HCT116 (cell line): ENCODE results near the gene IGFN1. TPM values are rescaled to one million over a fixed set of nuclear protein-coding genes. Genes with fewer than 3 reads are reported as not detected.

ENCODE experiments used
- ATAC-seq: fragments of 200-7000 bp; cut with Tn5 transposase; 2 replicates; pipeline ENCODE4 v1.9.1; 2020; ENCODE audit warnings: mild to moderate bottlenecking, moderate library complexity
- BruUV-seq: library from RNA; stranded (reverse); fragments of 400-500 nt; replicated peaks from 2 replicates; lab custom pipeline; 2021; lab: Mats Ljungman, UMichigan
- CTCF ChIA-PET: fragments of 300-600 bp; sonication (Branson Sonifier 250); formaldehyde crosslinking; loops from one replicate; lab custom pipeline; 2021; ENCODE audit warnings: antibody characterized with exemption; lab: Charles Lee
- POLR2A ChIA-PET: fragments of 300-600, 350-600 bp; sonication (Branson Sonifier 250); formaldehyde crosslinking; loops from one replicate; lab custom pipeline; 2021; ENCODE audit warnings: antibody characterized with exemption; lab: Charles Lee
- RAD21 ChIA-PET, 2 experiments: fragments of 300-600 bp; sonication (Branson Sonifier 250); formaldehyde crosslinking; loops; one replicate each; lab custom pipeline; 2023; ENCODE audit warnings: low total read pairs in 2 of 2; ENCODE audit not compliant: uncharacterized antibody in 2 of 2, unreplicated experiment in 2 of 2, low non-redundant PET in 1 of 2; lab: Charles Lee
- DNase-seq: peaks from one replicate; pipeline ENCODE4 v3.0.0-alpha.2; 2010; ENCODE audit warnings: low read depth, low spot score
- H2AFZ ChIP-seq: fragments of 200-600 bp; shearing (Covaris generic), sonication (generic); 2 replicates; pipeline ENCODE4 v1.6.1; 2017; ENCODE audit warnings: low read depth, mixed run types, mixed read lengths, antibody characterized with exemption, low read length; ENCODE audit not compliant: poor library complexity, severe bottlenecking
- H3K27ac ChIP-seq: 2 replicates; pipeline ENCODE4 v1.5.1; 2012; ENCODE audit warnings: low read depth, low read length
- H3K27me3 ChIP-seq: fragments of 200-600 bp; sonication (generic); 2 replicates; pipeline ENCODE4 v1.6.1; 2016; ENCODE audit warnings: mixed run types, low read length, mixed read lengths; ENCODE audit not compliant: insufficient read depth
- H3K36me3 ChIP-seq, 2 experiments: fragments of 200-500 bp in 1 of 2; fragments of 200-600 bp in 1 of 2; sonication (Bioruptor generic) in 1 of 2; sonication (generic) in 1 of 2; 2 replicates each; pipeline versions ENCODE4 v1.5.1 to v1.6.1; 2014 to 2016; ENCODE audit warnings: low read length in 2 of 2, inconsistent platforms in 1 of 2, mixed read lengths in 1 of 2, mixed run types in 1 of 2; ENCODE audit not compliant: insufficient read depth in 2 of 2, control insufficient read depth in 1 of 2
- H3K4me1 ChIP-seq, 2 experiments: fragments of 200-600 bp in 1 of 2; sonication (generic) in 1 of 2; 2 replicates each; pipeline versions ENCODE4 v1.5.1 to v1.6.1; 2012 to 2017; ENCODE audit warnings: low read length in 2 of 2, inconsistent platforms in 1 of 2, mild to moderate bottlenecking in 1 of 2, mixed read lengths in 1 of 2, mixed run types in 1 of 2, moderate library complexity in 1 of 2; ENCODE audit not compliant: insufficient read depth in 2 of 2, control insufficient read depth in 1 of 2
- H3K4me2 ChIP-seq: fragments of 200-600 bp; sonication (generic); 2 replicates; pipeline ENCODE4 v1.6.1; 2017; ENCODE audit warnings: mixed run types, low read length, mixed read lengths
- H3K4me3 ChIP-seq, 2 experiments: fragments of 200-600 bp in 1 of 2; sonication (generic) in 1 of 2; replicated peaks in 1 of 2; 2 replicates each; pipeline ENCODE4 v1.5.1; 2011 to 2016; ENCODE audit warnings: low read length in 2 of 2, control low read depth in 1 of 2, low read depth in 1 of 2, mild to moderate bottlenecking in 1 of 2, mixed read lengths in 1 of 2, mixed run types in 1 of 2
- H3K79me2 ChIP-seq: fragments of 200-600 bp; sonication (generic); 2 replicates; pipeline ENCODE4 v1.6.1; 2017; ENCODE audit warnings: mild to moderate bottlenecking, mixed run types, low read length, moderate library complexity, mixed read lengths; ENCODE audit not compliant: insufficient read depth
- H3K9ac ChIP-seq: fragments of 200-600 bp; sonication (generic); 2 replicates; pipeline ENCODE4 v1.6.1; 2016; ENCODE audit warnings: low read length, mixed read lengths
- H3K9me2 ChIP-seq: fragments of 200-600 bp; sonication (generic), shearing (Covaris generic); 2 replicates; pipeline ENCODE4 v1.6.1; 2017; ENCODE audit warnings: mixed run types, mild to moderate bottlenecking, moderate library complexity; ENCODE audit not compliant: insufficient read depth
- H3K9me3 ChIP-seq, 2 experiments: fragments of 200-500 bp in 1 of 2; fragments of 200-600 bp in 1 of 2; sonication (Bioruptor generic) in 1 of 2; sonication (generic) in 1 of 2; 2 replicates each; pipeline ENCODE4 v1.6.1; 2014 to 2017; ENCODE audit warnings: low read length in 2 of 2, mixed read lengths in 2 of 2, inconsistent platforms in 1 of 2, low read depth in 1 of 2, mild to moderate bottlenecking in 1 of 2, mixed run types in 1 of 2, moderate library complexity in 1 of 2; ENCODE audit not compliant: control insufficient read depth in 1 of 2, insufficient read depth in 1 of 2
- H4K20me1 ChIP-seq: fragments of 200-600 bp; sonication (generic), shearing (Covaris generic); 2 replicates; pipeline ENCODE4 v1.6.1; 2017; ENCODE audit warnings: mixed run types, mild to moderate bottlenecking, moderate library complexity; ENCODE audit not compliant: insufficient read depth
- EGR1 ChIP-seq: IDR thresholded peaks from 2 replicates; pipeline ENCODE4 v1.6.1; 2012; ENCODE audit warnings: low read depth
- ELF1 ChIP-seq: IDR thresholded peaks from 2 replicates; pipeline ENCODE4 v1.6.1; 2012; ENCODE audit warnings: low read depth, borderline replicate concordance
- EZH2phosphoT487 ChIP-seq: fragments of 200-600 bp; IDR thresholded peaks from 2 replicates; pipeline ENCODE4 v1.6.1; 2018; ENCODE audit warnings: antibody characterized with exemption, borderline replicate concordance
- FOSL1 ChIP-seq: IDR thresholded peaks from 2 replicates; pipeline ENCODE4 v1.6.1; 2012; ENCODE audit warnings: low read depth
- JUND ChIP-seq: IDR thresholded peaks from 2 replicates; pipeline ENCODE4 v1.6.1; 2012
- POLR2AphosphoS5 ChIP-seq: IDR thresholded peaks from 2 replicates; pipeline ENCODE4 v1.6.1; 2011; ENCODE audit warnings: mild to moderate bottlenecking, low read depth, low read length, moderate library complexity
- RAD21 ChIP-seq: IDR thresholded peaks from 2 replicates; pipeline ENCODE4 v1.6.1; 2012; ENCODE audit warnings: low read depth, mild to moderate bottlenecking
- SIN3A ChIP-seq: IDR thresholded peaks from 2 replicates; pipeline ENCODE4 v1.6.1; 2012; ENCODE audit warnings: low read depth
- SP1 ChIP-seq: IDR thresholded peaks from 2 replicates; pipeline ENCODE4 v1.6.1; 2012; ENCODE audit warnings: low read depth
- SRF ChIP-seq: IDR thresholded peaks from 2 replicates; pipeline ENCODE4 v1.6.1; 2012; ENCODE audit warnings: low read depth
- TCF7L2 ChIP-seq: IDR thresholded peaks from 2 replicates; pipeline ENCODE4 v1.7.0; 2011; ENCODE audit warnings: borderline replicate concordance, inconsistent platforms; ENCODE audit not compliant: insufficient read depth, insufficient read length; ENCODE audit errors: extremely low read depth
- ZFX ChIP-seq: fragments of 450-650 bp; IDR thresholded peaks from 2 replicates; pipeline ENCODE4 v1.6.1; 2017
- ZNF274 ChIP-seq: fragments of 200-500 bp; sonication (Bioruptor generic); IDR thresholded peaks from 2 replicates; pipeline ENCODE4 v1.6.1; 2014; ENCODE audit warnings: mild to moderate bottlenecking, low read depth, low read length, inconsistent platforms
- intact Hi-C: fragments of 100-400 bp; cut with micrococcal nuclease; formaldehyde crosslinking; loops from 2 replicates; pipeline ENCODE4 v1.10.0; 2022
- total RNA-seq: library from RNA; stranded (reverse); gene quantifications from one replicate; pipeline ENCODE4 v1.2.1, GENCODE V29; 2021; ENCODE audit not compliant: unreplicated experiment
- TF ChIP-seq, protein P1 (sequence below), 3 experiments: fragments of 200-600 bp in 1 of 3; sonication (generic) in 1 of 3; IDR thresholded peaks in 2 of 3; conservative IDR thresholded peaks in 1 of 3; 2 replicates each; pipeline ENCODE4 v1.5.1; 2012 to 2017; ENCODE audit warnings: low read depth in 2 of 3, low read length in 2 of 3, antibody characterized with exemption in 1 of 3, borderline replicate concordance in 1 of 3, control low read depth in 1 of 3, mild to moderate bottlenecking in 1 of 3, mixed read lengths in 1 of 3, mixed run types in 1 of 3, moderate library complexity in 1 of 3; ENCODE audit not compliant: insufficient read depth in 1 of 3
- TF ChIP-seq, protein P2 (sequence below): IDR thresholded peaks from 2 replicates; pipeline ENCODE4 v1.6.1; 2012

The IGFN1 gene
- total RNA-seq, 1 experiment from 2014 or later: not detected

GRCh38 chr1:201229095-201229494, 38.5 kb downstream of the IGFN1 start:
- ATAC-seq: no peak
- BruUV-seq: no TSS peak
- no peaks in the 10 kb centered on the region for H4K20me1 ChIP-seq
- RAD21 ChIA-PET: interaction anchor here in 1 of 2 experiments (1.0 kb wide), 1 partner anchor 257 kb away, joined by 3 read pairs; no protein-coding TSS in a partner anchor
- H3K36me3 ChIP-seq: no peaks in the 10 kb centered on the region
- TF ChIP-seq ZNF274 (no peak), POLR2AphosphoS5 (no peak), SIN3A (no peak), JUND (no peak), SP1 (no peak), ELF1 (no peak)
- TF ChIP-seq, all 23 proteins: peak for 0
- peaks cover 0 to 18% of the 10 kb centered on the region in 2 experiments; a peak in 2 of 4 replicates for H3K4me1 ChIP-seq
- no peak overlapping the region for H3K4me2 ChIP-seq
- DNase-seq: no peak
- no peak overlapping the region for H3K27ac ChIP-seq
- H3K27me3 ChIP-seq: no peaks in the 10 kb centered on the region
- no peak overlapping the region for H2AFZ ChIP-seq
- ChIA-PET CTCF (interaction anchor here (0.6 to 1.3 kb wide), 7 partner anchors 12 to 607 kb away, joined by 3 to 14 read pairs (median 4); no protein-coding TSS in a partner anchor), POLR2A (no interaction called here)
- no peak overlapping the region for H3K9ac ChIP-seq
- H3K9me3 ChIP-seq: no peaks in the 10 kb centered on the region
- no peak overlapping the region for H3K4me3 ChIP-seq
- no peaks in the 10 kb centered on the region for H3K79me2 ChIP-seq
- intact Hi-C loops: loop anchor here (5.0 to 10.0 kb wide), 2 partner anchors 142 to 254 kb away; no protein-coding TSS in a partner anchor
- H3K9me2 ChIP-seq: no peaks in the 10 kb centered on the region

GRCh38 chr1:201229771-201230635, 39.4 kb downstream of the IGFN1 start:
- Histone ChIP-seq H3K4me1 (peaks cover 0 to 18% of the 10 kb centered on the region in 2 experiments; a peak in 2 of 4 replicates), H3K9ac (no peak overlapping the region), H3K9me2 (no peaks in the 10 kb centered on the region), H3K9me3 (no peaks in the 10 kb centered on the region), H3K27ac (no peak overlapping the region), H2AFZ (peak overlapping the region; percentile 62), H3K4me3 (no peak overlapping the region), H3K36me3 (no peaks in the 10 kb centered on the region), H3K4me2 (peak overlapping the region; percentile 58), H4K20me1 (no peaks in the 10 kb centered on the region)
- ChIA-PET RAD21 (interaction anchor here in 1 of 2 experiments (1.0 kb wide), 1 partner anchor 258 kb away, joined by 3 read pairs; no protein-coding TSS in a partner anchor), CTCF (interaction anchor here (0.6 to 1.3 kb wide), 8 partner anchors 11 to 608 kb away, joined by 3 to 14 read pairs (median 4); partner anchors contain the start of gene ASCL5), POLR2A (no interaction called here)
- intact Hi-C loops: loop anchor here (5.0 to 10.0 kb wide), 2 partner anchors 143 to 255 kb away; no protein-coding TSS in a partner anchor
- no TSS peak for BruUV-seq
- peak; percentile 15 for DNase-seq
- TF ChIP-seq SP1 (no peak), EZH2phosphoT487 (no peak), FOSL1 (peak; percentile 66), ZNF274 (no peak), RAD21 (peak; percentile 60), ZFX (no peak), SRF (no peak), TCF7L2 (no peak), EGR1 (peak; percentile 74)
- TF ChIP-seq, protein P1, sequence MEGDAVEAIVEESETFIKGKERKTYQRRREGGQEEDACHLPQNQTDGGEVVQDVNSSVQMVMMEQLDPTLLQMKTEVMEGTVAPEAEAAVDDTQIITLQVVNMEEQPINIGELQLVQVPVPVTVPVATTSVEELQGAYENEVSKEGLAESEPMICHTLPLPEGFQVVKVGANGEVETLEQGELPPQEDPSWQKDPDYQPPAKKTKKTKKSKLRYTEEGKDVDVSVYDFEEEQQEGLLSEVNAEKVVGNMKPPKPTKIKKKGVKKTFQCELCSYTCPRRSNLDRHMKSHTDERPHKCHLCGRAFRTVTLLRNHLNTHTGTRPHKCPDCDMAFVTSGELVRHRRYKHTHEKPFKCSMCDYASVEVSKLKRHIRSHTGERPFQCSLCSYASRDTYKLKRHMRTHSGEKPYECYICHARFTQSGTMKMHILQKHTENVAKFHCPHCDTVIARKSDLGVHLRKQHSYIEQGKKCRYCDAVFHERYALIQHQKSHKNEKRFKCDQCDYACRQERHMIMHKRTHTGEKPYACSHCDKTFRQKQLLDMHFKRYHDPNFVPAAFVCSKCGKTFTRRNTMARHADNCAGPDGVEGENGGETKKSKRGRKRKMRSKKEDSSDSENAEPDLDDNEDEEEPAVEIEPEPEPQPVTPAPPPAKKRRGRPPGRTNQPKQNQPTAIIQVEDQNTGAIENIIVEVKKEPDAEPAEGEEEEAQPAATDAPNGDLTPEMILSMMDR (IDR thresholded peaks at IDR 0.05 in 2 of 3, conservative IDR thresholded peaks at IDR 0.05 in 1 of 3; ENCODE audit: borderline replicate concordance in 1 of 3, insufficient read depth in 1 of 3, low read depth in 2 of 3, low read length in 2 of 3): peak; percentile 8 to 47 (median 41); a peak in 4 of 6 replicates
- TF ChIP-seq, protein P2, sequence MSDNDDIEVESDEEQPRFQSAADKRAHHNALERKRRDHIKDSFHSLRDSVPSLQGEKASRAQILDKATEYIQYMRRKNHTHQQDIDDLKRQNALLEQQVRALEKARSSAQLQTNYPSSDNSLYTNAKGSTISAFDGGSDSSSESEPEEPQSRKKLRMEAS: no peak
- TF ChIP-seq, all 23 proteins: peak for 4
- peak; percentile 87 for ATAC-seq
- no peaks in the 10 kb centered on the region for H3K27me3 ChIP-seq
- H3K79me2 ChIP-seq: no peaks in the 10 kb centered on the region
